GM12891 (cell line): ENCODE results near the gene ACAD10.

Experiments
- DNase-seq: peaks from one replicate; pipeline ENCODE4 v3.0.0; 2011; ENCODE audit warnings: low spot score; ENCODE audit not compliant: insufficient read length
- FAIRE-seq: peaks from 2 replicates; lab custom pipeline; 2011; peaks lifted over from hg19 to GRCh38; lab: Jason Lieb, UNC
- PAX5 ChIP-seq: IDR thresholded peaks from 2 replicates; pipeline ENCODE4 v1.6.1; 2011; ENCODE audit warnings: low read length, moderate library complexity, mild to moderate bottlenecking; ENCODE audit not compliant: insufficient read depth, severe bottlenecking
- POLR2A ChIP-seq: IDR thresholded peaks from 2 replicates; pipeline ENCODE4 v1.6.1; 2011; ENCODE audit warnings: low read depth, low read length, control low read depth
- POLR2AphosphoS5 ChIP-seq: IDR thresholded peaks from 2 replicates; pipeline ENCODE4 v1.6.1; 2011; ENCODE audit warnings: low read depth, low read length, control low read depth
- POU2F2 ChIP-seq: IDR thresholded peaks from 2 replicates; pipeline ENCODE4 v1.6.1; 2011; ENCODE audit warnings: low read depth, mild to moderate bottlenecking, control low read depth, low read length, moderate library complexity
- SPI1 ChIP-seq: IDR thresholded peaks from 2 replicates; pipeline ENCODE4 v1.6.1; 2011; ENCODE audit warnings: low read depth, low read length, control low read depth
- TAF1 ChIP-seq: IDR thresholded peaks from 2 replicates; pipeline ENCODE4 v1.6.1; 2011; ENCODE audit warnings: low read depth, low read length, control low read depth

ACAD10 gene

GRCh38 chr12:111784953-111785352 is 99.1 kb downstream of the ACAD10 start:
- TF ChIP-seq POU2F2 (no peak), POLR2A (no peak), SPI1 (no peak), PAX5 (no peak), POLR2AphosphoS5 (no peak), TAF1 (no peak)
- FAIRE-seq, result no peak
- DNase-seq, result no peak

- DNase-seq (no peak), FAIRE-seq (no peak)
- TF ChIP-seq TAF1, result no peak
- TF ChIP-seq POLR2AphosphoS5, result no peak
- TF ChIP-seq PAX5, result no peak
- no peak for TF ChIP-seq POLR2A
- no peak for TF ChIP-seq SPI1
- no peak for TF ChIP-seq POU2F2
These were observed 99.8 kb downstream of the ACAD10 start for GRCh38 chr12:111785651-111786050.

DNA sequence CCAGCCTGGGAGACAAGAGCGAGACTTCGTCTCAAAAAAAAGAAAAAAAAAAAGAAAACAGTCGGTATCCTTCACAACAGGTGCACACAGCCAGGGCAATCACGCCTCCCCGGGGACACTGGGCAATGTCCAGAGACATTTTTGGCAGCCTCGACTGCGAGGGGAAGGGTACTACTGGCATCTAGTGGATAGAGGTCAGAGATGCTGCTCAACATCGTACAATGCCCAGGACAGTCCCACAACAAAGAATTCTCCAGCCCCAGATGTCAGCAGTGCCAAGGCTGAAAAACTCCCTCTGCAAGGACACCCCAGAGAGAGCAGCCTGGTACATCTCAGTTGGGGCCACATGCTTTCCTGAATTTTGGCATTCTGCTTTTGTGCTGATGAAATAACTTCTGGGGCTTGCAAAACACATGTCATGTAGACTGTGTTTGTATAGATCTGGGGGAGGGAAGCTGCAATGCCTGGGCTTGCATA is 102.4 kb downstream of the ACAD10 start:
- FAIRE-seq (no peak), DNase-seq (no peak)
- TF ChIP-seq SPI1 (no peak), PAX5 (no peak), POU2F2 (no peak)

- FAIRE-seq, result no peak
- no peak for TF ChIP-seq SPI1
- TF ChIP-seq POLR2A, result no peak
- TF ChIP-seq POLR2AphosphoS5, result no peak
- TF ChIP-seq TAF1, result no peak
- TF ChIP-seq POU2F2, result no peak
- TF ChIP-seq PAX5, result no peak
- DNase-seq, result no peak
These were observed 103.9 kb downstream of the ACAD10 start for GRCh38 chr12:111789779-111790178.

DNA sequence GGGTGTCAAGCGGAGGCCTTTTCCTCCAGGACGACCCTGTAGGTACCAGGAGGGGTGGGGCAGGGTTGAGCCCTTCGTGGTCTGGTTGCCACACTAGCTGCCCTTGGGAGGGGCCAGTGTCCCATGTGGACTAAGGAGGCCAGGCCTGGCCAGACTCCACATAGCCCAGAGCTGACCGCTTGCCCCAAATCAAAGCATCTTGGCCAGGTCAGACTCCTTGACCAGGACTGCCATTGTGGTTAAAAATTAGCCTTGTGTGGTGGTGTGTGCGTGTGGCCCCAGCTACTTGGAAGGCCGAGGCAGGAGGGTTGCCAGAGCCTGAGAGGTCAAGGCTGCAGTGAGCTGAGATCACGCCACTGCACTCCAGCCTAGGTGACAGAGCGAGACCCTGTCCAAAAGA is 105.7 kb downstream of the ACAD10 start:
- FAIRE-seq (no peak), DNase-seq (no peak)
- TF ChIP-seq POLR2AphosphoS5, result no peak

GRCh38 chr12:111792155-111792855 is 106.5 kb downstream of the ACAD10 start:
- FAIRE-seq, result no peak

GRCh38 chr12:111792856-111793235 is 107.0 kb downstream of the ACAD10 start:
- no peak for DNase-seq
- no peak for TF ChIP-seq POU2F2
- FAIRE-seq, result no peak

More at GRCh38 chr12:111792155-111792855, 106.5 kb downstream of the ACAD10 start:
- TF ChIP-seq TAF1 (no peak), SPI1 (no peak), POLR2A (no peak), POU2F2 (no peak), PAX5 (no peak), POLR2AphosphoS5 (no peak)
- DNase-seq, result no peak

GRCh38 chr12:111798182-111798581 is 112.3 kb downstream of the ACAD10 start:
- FAIRE-seq, result no peak
- DNase-seq, result no peak
- no peak for TF ChIP-seq POLR2A
- no peak for TF ChIP-seq TAF1
- TF ChIP-seq POU2F2, result no peak
- TF ChIP-seq PAX5, result no peak
- TF ChIP-seq SPI1, result no peak
- no peak for TF ChIP-seq POLR2AphosphoS5

DNA sequence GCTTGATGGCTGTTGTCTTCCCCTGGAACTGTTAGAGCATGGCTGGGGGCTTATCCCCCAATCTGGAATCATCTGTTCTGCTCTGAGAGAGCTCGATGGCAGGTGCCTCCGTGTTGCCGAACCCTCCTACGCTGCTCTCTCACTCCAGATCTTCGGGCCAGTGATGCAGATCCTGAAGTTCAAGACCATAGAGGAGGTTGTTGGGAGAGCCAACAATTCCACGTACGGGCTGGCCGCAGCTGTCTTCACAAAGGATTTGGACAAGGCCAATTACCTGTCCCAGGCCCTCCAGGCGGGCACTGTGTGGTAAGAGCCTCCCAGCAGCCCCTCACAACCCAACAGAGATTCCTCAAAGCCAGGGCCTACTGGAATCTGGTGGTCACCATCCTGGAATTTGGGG is 113.9 kb downstream of the ACAD10 start:
- FAIRE-seq, result no peak
- no peak for DNase-seq
- TF ChIP-seq TAF1 (no peak), PAX5 (no peak), SPI1 (no peak), POLR2A (no peak), POLR2AphosphoS5 (no peak), POU2F2 (no peak)

GRCh38 chr12:111803038-111803626 is 117.3 kb downstream of the ACAD10 start:
- TF ChIP-seq POLR2A, result no peak
- TF ChIP-seq POLR2AphosphoS5, result no peak
- no peak for TF ChIP-seq TAF1
- no peak for TF ChIP-seq PAX5
- no peak for TF ChIP-seq POU2F2
- TF ChIP-seq SPI1, result no peak
- FAIRE-seq, result no peak
- no peak for DNase-seq

DNA sequence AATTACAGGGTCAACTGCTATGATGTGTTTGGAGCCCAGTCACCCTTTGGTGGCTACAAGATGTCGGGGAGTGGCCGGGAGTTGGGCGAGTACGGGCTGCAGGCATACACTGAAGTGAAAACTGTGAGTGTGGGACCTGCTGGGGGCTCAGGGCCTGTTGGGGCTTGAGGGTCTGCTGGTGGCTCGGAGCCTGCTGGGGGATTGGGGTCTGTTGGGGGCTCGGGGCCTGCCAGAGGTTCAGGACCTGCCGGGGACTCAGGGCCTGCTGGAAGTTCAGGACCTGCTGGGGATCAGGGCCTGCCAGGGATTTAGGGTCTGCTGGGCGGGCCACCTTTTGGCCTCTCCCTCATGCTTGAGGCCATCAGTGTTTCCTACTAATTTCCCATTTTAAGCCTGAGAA is 118.0 kb downstream of the ACAD10 start:
- FAIRE-seq, result no peak
- DNase-seq, result no peak
- no peak for TF ChIP-seq PAX5
- no peak for TF ChIP-seq POLR2AphosphoS5
- no peak for TF ChIP-seq POLR2A
- TF ChIP-seq SPI1, result no peak
- no peak for TF ChIP-seq POU2F2
- no peak for TF ChIP-seq TAF1
